Calu3 (cell line): ENCODE data around the gene RHBDF1. TPM values are rescaled to one million over a fixed set of nuclear protein-coding genes. Genes with fewer than 3 reads are reported as not detected.

Experiments used
- BruUV-seq: library from RNA; stranded (reverse); fragments of 400-500 nt; replicated peaks from 2 replicates; lab custom pipeline; 2021; lab: Mats Ljungman, UMichigan
- CTCF ChIA-PET: fragments of 300-600 bp; sonication (Branson Sonifier 250); formaldehyde crosslinking; loops from one replicate; lab custom pipeline; 2022; ENCODE audit warnings: antibody characterized with exemption; lab: Charles Lee
- DNase-seq: peaks from one replicate; pipeline ENCODE4 v3.0.0; 2022
- H3K27ac Mint-ChIP-seq: one replicate; pipeline ENCODE4 v1.8.0; 2022; ENCODE audit warnings: mixed read lengths; ENCODE audit not compliant: unreplicated experiment
- H3K27me3 Mint-ChIP-seq: one replicate; pipeline ENCODE4 v1.8.0; 2022; ENCODE audit warnings: mixed read lengths; ENCODE audit not compliant: unreplicated experiment
- H3K36me3 Mint-ChIP-seq: one replicate; pipeline ENCODE4 v1.8.0; 2022; ENCODE audit warnings: mild to moderate bottlenecking, moderate library complexity, mixed read lengths; ENCODE audit not compliant: insufficient read depth, unreplicated experiment
- H3K4me1 Mint-ChIP-seq: one replicate; pipeline ENCODE4 v1.8.0; 2022; ENCODE audit warnings: mild to moderate bottlenecking, low read depth, mixed read lengths; ENCODE audit not compliant: unreplicated experiment
- H3K4me3 Mint-ChIP-seq: one replicate; pipeline ENCODE4 v1.8.0; 2022; ENCODE audit warnings: mild to moderate bottlenecking, low read depth, moderate library complexity, mixed read lengths; ENCODE audit not compliant: unreplicated experiment
- H3K9me3 Mint-ChIP-seq: one replicate; pipeline ENCODE4 v1.8.0; 2022; ENCODE audit warnings: low read depth, mixed read lengths; ENCODE audit not compliant: unreplicated experiment
- intact Hi-C: fragments of 100-400 bp; cut with micrococcal nuclease; formaldehyde crosslinking; loops from one replicate; pipeline ENCODE4 v1.10.0; 2022; ENCODE audit not compliant: unreplicated experiment
- total RNA-seq: library from RNA; stranded (reverse); gene quantifications from 2 replicates; pipeline ENCODE4 v1.2.3, GENCODE V29; 2022
- TF ChIP-seq, protein P1 (sequence below): fragments of 200-600 bp; IDR thresholded peaks from one replicate; pipeline ENCODE4 v1.8.0; 2022; ENCODE audit warnings: antibody characterized with exemption; ENCODE audit not compliant: unreplicated experiment

The RHBDF1 gene
- total RNA-seq, 1 experiment from 2014 or later = 60.2 TPM

DNA sequence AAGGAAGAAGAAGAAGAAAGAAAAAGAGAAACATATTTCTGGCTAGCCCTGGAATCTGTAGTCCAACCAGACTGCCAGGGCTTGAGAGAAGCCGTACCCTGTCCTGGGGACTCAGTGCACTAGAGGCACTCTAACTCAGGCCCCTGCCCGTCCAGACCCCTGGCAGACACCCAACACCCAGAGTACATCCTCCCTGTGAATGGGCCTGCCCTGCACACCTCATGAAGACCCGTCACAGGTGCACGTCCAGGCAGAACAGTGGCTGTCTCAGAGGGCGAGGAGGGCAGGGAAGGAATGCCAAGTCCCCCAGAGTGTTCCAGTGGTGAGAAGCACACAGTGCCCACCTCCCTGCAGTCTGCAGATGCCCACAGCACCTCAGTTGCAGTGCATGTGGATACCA is 28.6 kb upstream of the RHBDF1 start:
- Mint-ChIP-seq H3K27ac (no peak overlapping the region), H3K36me3 (peaks cover 57% of the 10 kb centered on the region), H3K9me3 (no peaks in the 10 kb centered on the region), H3K4me3 (no peak overlapping the region), H3K4me1 (no peaks in the 10 kb centered on the region), H3K27me3 (no peaks in the 10 kb centered on the region)
- DNase-seq = no peak
- intact Hi-C loops = no loop called here
- no TSS peak for BruUV-seq
- CTCF ChIA-PET = no interaction called here
- TF ChIP-seq, protein P1, sequence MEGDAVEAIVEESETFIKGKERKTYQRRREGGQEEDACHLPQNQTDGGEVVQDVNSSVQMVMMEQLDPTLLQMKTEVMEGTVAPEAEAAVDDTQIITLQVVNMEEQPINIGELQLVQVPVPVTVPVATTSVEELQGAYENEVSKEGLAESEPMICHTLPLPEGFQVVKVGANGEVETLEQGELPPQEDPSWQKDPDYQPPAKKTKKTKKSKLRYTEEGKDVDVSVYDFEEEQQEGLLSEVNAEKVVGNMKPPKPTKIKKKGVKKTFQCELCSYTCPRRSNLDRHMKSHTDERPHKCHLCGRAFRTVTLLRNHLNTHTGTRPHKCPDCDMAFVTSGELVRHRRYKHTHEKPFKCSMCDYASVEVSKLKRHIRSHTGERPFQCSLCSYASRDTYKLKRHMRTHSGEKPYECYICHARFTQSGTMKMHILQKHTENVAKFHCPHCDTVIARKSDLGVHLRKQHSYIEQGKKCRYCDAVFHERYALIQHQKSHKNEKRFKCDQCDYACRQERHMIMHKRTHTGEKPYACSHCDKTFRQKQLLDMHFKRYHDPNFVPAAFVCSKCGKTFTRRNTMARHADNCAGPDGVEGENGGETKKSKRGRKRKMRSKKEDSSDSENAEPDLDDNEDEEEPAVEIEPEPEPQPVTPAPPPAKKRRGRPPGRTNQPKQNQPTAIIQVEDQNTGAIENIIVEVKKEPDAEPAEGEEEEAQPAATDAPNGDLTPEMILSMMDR = no peak

DNA sequence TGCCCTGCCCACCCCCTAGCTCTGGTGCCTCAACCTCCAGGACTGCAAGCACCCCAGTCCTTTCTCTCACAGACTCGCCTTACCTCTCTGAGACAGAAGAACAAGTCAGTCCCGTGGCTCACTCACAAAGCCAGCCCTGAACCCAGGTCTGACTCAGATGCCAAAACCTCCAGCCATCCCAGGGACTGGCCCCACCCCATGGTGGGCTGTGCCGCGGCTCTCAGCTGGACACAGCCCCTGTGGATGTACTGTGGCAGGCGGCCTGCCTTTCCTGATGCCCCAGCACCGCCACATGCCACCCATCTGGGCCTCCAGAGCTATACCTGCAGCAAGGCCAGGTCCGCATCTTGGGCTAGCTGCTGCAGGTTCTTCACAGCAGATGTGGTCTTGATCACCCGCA is 25.4 kb upstream of the RHBDF1 start:
- no peaks in the 10 kb centered on the region for H3K4me1 Mint-ChIP-seq
- intact Hi-C loops = loop anchor here (2.0 kb wide), 1 partner anchor 33 kb away; no protein-coding TSS in a partner anchor
- no peaks in the 10 kb centered on the region for H3K9me3 Mint-ChIP-seq
- no peak for DNase-seq
- CTCF ChIA-PET = interaction anchor here (0.8 to 2.7 kb wide), 4 partner anchors 9 to 35 kb away, joined by 3 to 47 read pairs (median 9); no protein-coding TSS in a partner anchor
- TF ChIP-seq, protein P1 = no peak
- H3K36me3 Mint-ChIP-seq = peaks cover 61% of the 10 kb centered on the region
- no TSS peak for BruUV-seq
- H3K4me3 Mint-ChIP-seq = no peak overlapping the region
- H3K27me3 Mint-ChIP-seq = no peaks in the 10 kb centered on the region
- no peak overlapping the region for H3K27ac Mint-ChIP-seq

GRCh38 chr16:96935-97381 is 24.5 kb upstream of the RHBDF1 start:
- Mint-ChIP-seq H3K27me3 (no peaks in the 10 kb centered on the region), H3K36me3 (peaks cover 61% of the 10 kb centered on the region), H3K4me1 (no peaks in the 10 kb centered on the region), H3K4me3 (no peak overlapping the region), H3K27ac (no peak overlapping the region), H3K9me3 (no peaks in the 10 kb centered on the region)
- no TSS peak for BruUV-seq
- CTCF ChIA-PET = interaction anchor here (0.6 to 2.7 kb wide), 13 partner anchors 10 to 1398 kb away, joined by 3 to 47 read pairs (median 4); partner anchors contain the start of genes MRPL28 and RHBDF1
- DNase-seq = peak; percentile 94
- intact Hi-C loops = loop anchor here (2.0 kb wide), 1 partner anchor 32 kb away; no protein-coding TSS in a partner anchor
- TF ChIP-seq, protein P1 = peak; percentile 99

DNA sequence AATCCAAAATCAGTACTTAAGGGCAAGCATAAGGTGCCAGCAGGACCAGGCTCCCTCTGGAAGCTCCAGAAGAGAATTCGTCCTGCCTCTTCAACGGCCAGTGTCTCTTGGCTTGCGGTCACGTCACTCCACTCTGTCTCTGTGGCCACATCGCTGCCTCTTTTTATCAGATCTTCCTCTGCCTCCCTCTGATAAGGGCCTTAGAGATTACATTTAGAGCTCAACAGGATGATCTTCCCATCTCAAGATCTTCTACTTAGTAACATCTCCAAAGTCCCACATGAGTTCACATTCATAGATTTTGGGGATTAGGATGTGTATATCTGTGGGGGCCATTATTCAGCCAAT is 22.5 kb upstream of the RHBDF1 start:
- Mint-ChIP-seq H3K4me3 (no peak overlapping the region), H3K27ac (no peak overlapping the region), H3K36me3 (peaks cover 64% of the 10 kb centered on the region), H3K4me1 (no peaks in the 10 kb centered on the region), H3K9me3 (no peaks in the 10 kb centered on the region), H3K27me3 (no peaks in the 10 kb centered on the region)
- intact Hi-C loops = no loop called here
- BruUV-seq = no TSS peak
- DNase-seq = no peak
- CTCF ChIA-PET = interaction anchor here (0.8 to 2.7 kb wide), 3 partner anchors 18 to 30 kb away, joined by 3 to 47 read pairs (median 10); no protein-coding TSS in a partner anchor
- TF ChIP-seq, protein P1 = no peak
